ENCODE data around the gene XRN2. TPM values are rescaled to one million over a fixed set of nuclear protein-coding genes. Genes with fewer than 3 reads are reported as not detected.

The XRN2 gene
- total and polyA plus RNA-seq, 2 of the 13 experiments (the other 11 are each of a cell fraction or from before 2014, with no cell fraction given): 90.3 to 171 TPM

GRCh38 chr20:21380711-21381110 is 77.6 kb downstream of the XRN2 start:
- Histone ChIP-seq H4K20me1 (ENCODE audit: insufficient read depth, low read length) (no peaks in the 10 kb centered on the region; the same call in 1 of the 2 replicates), H3K27ac (ENCODE audit: extremely low read length, insufficient read depth, low read length) (no peak overlapping the region), H3K4me1 (ENCODE audit: insufficient read depth, low read length) (peaks cover 9% of the 10 kb centered on the region), H3K4me3 (replicated peaks in 1 of 3; ENCODE audit: insufficient read depth in 1 of 3, low read depth in 2 of 3, low read length in 3 of 3) (no peak overlapping the region), H3K79me2 (ENCODE audit: insufficient read depth, low read length) (peaks cover 16% of the 10 kb centered on the region), H3K27me3 (ENCODE audit: control insufficient read depth in 1 of 2, insufficient read depth in 2 of 2, low read length in 2 of 2) (no peaks in the 10 kb centered on the region), H3K4me2 (ENCODE audit: low read depth, low read length) (no peak overlapping the region), H3K9ac (ENCODE audit: insufficient read depth, low read depth, low read length) (no peak overlapping the region), H3K36me3 (replicated peaks in 1 of 2; ENCODE audit: control insufficient read depth in 1 of 2, insufficient read depth in 2 of 2, low read length in 2 of 2) (peaks cover 28 to 60% of the 10 kb centered on the region in 2 experiments; a peak in 4 of 5 replicates), H2AFZ (ENCODE audit: low read length) (no peak overlapping the region), H3K9me3 (ENCODE audit: low read length) (no peaks in the 10 kb centered on the region)
- no peak for ATAC-seq
- TF ChIP-seq ZNF75D (CRISPR knock-in tag; IDR thresholded peaks at IDR 0.05; ENCODE audit: borderline replicate concordance) (no peak), RBM22 (optimal IDR thresholded peaks at IDR 0.05; ENCODE audit: low read length) (peak; percentile 40)
- BruUV-seq (replicated peaks): no TSS peak
- POLR2A ChIA-PET: no interaction called here
- DNase-seq (ENCODE audit: low spot score): no peak
- intact Hi-C loops (cut with micrococcal nuclease; ENCODE audit: unreplicated experiment): loop anchor here (5.0 kb wide), 1 partner anchor 143 kb away; no protein-coding TSS in a partner anchor
- CTCF ChIA-PET (ENCODE audit: low intra/inter-chr PET ratio, low total read pairs): no interaction called here
- WGBS (ENCODE audit: low lambda C conversion rate): 98% methylated on average over 2 of the region's 2 CpGs
- no peak for FAIRE-seq
- in situ Hi-C loops (cut with HindIII; ENCODE audit: extremely low pct_ligation_motif_present, low pct_unique_long_range_greater_than_20kb): no loop called here

DNA sequence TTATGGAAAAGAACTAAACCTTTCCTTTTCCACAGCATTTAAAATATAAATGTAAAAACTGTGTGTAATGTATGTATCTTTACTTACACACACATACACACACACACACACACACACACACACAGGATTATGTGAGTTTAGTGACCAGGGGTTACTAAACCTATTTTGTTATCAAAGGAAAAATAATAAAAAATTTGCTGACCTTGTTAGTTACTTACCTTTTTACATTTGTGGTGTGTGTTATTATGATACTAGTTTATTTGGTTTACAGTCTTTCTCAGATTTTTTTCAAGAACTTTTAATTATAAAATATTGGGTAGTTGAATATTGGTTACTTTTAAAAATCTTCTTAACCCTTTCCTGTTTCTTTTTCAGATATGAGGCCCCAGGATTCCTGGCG is 78.5 kb downstream of the XRN2 start:
- Histone ChIP-seq H3K9me3 (ENCODE audit: low read length) (no peaks in the 10 kb centered on the region), H2AFZ (ENCODE audit: low read length) (no peak overlapping the region), H3K4me2 (ENCODE audit: low read depth, low read length) (no peak overlapping the region), H3K9ac (ENCODE audit: insufficient read depth, low read depth, low read length) (no peak overlapping the region), H3K27ac (ENCODE audit: extremely low read length, insufficient read depth, low read length) (no peak overlapping the region), H4K20me1 (ENCODE audit: insufficient read depth, low read length) (no peaks in the 10 kb centered on the region; the same call in 1 of the 2 replicates), H3K27me3 (ENCODE audit: control insufficient read depth in 1 of 2, insufficient read depth in 2 of 2, low read length in 2 of 2) (no peaks in the 10 kb centered on the region), H3K79me2 (ENCODE audit: insufficient read depth, low read length) (peaks cover 12% of the 10 kb centered on the region), H3K36me3 (replicated peaks in 1 of 2; ENCODE audit: control insufficient read depth in 1 of 2, insufficient read depth in 2 of 2, low read length in 2 of 2) (peaks cover 26 to 69% of the 10 kb centered on the region in 2 experiments), H3K4me3 (replicated peaks in 1 of 3; ENCODE audit: insufficient read depth in 1 of 3, low read depth in 2 of 3, low read length in 3 of 3) (no peak overlapping the region), H3K4me1 (ENCODE audit: insufficient read depth, low read length) (peaks cover 2% of the 10 kb centered on the region)
- in situ Hi-C loops (cut with HindIII; ENCODE audit: extremely low pct_ligation_motif_present, low pct_unique_long_range_greater_than_20kb) (no loop called here), intact Hi-C loops (cut with micrococcal nuclease; ENCODE audit: unreplicated experiment) (loop anchor here (5.0 kb wide), 1 partner anchor 144 kb away; no protein-coding TSS in a partner anchor)
- ATAC-seq: no peak
- FAIRE-seq: no peak
- TF ChIP-seq ZNF234 (CRISPR knock-in tag; conservative IDR thresholded peaks at IDR 0.05) (no peak), MAFK (conservative IDR thresholded peaks at IDR 0.05 in 1 of 2, IDR thresholded peaks at IDR 0.05 in 1 of 2; ENCODE audit: low read length in 2 of 2) (peak in 1 of 2 experiments; percentile 82; a peak in 3 of 4 replicates), MAFF (IDR thresholded peaks at IDR 0.05; ENCODE audit: low read depth, low read length) (peak; percentile 63)
- POLR2A ChIA-PET: no interaction called here
- CTCF ChIA-PET (ENCODE audit: low intra/inter-chr PET ratio, low total read pairs): no interaction called here
- 95% methylated on average over 1 of the region's 1 CpG for WGBS (ENCODE audit: low lambda C conversion rate)
- DNase-seq (ENCODE audit: low spot score): no peak
- BruUV-seq (replicated peaks): no TSS peak

Measured in HepG2 (cell line).